Neural progenitor cell (in vitro differentiated cells): ENCODE measurements around the gene OPTC. TPM values are rescaled to one million over a fixed set of nuclear protein-coding genes. Genes with fewer than 3 reads are reported as not detected.

ENCODE experiments used
- DNase-seq: peaks from one replicate; pipeline ENCODE4 v3.0.0-alpha.2; 2016; ENCODE audit warnings: low spot score
- H2AFZ ChIP-seq: fragments of 200-600 bp; sonication (generic); replicated peaks from 2 replicates; pipeline ENCODE4 v1.6.1; 2016; ENCODE audit warnings: antibody characterized with exemption
- H3F3A ChIP-seq: fragments of 200-600 bp; sonication (generic); 2 replicates; pipeline ENCODE4 v1.6.1; 2016; ENCODE audit warnings: antibody characterized with exemption, low read depth
- H3K27ac ChIP-seq: fragments of 200-600 bp; sonication (generic); 2 replicates; pipeline ENCODE4 v1.5.1; 2016; ENCODE audit warnings: mild to moderate bottlenecking
- H3K27me3 ChIP-seq: fragments of 200-600 bp; sonication (generic); 2 replicates; pipeline ENCODE4 v1.6.1; 2016; ENCODE audit warnings: mild to moderate bottlenecking, moderate library complexity
- H3K36me3 ChIP-seq: fragments of 200-600 bp; sonication (generic); 2 replicates; pipeline ENCODE4 v1.5.1; 2016
- H3K4me1 ChIP-seq: fragments of 200-600 bp; sonication (generic); 2 replicates; pipeline ENCODE4 v1.6.1; 2016; ENCODE audit warnings: mixed run types
- H3K4me2 ChIP-seq: fragments of 200-600 bp; sonication (generic); 2 replicates; pipeline ENCODE4 v1.6.1; 2016
- H3K4me3 ChIP-seq: fragments of 200-600 bp; sonication (generic); 2 replicates; pipeline ENCODE4 v1.5.1; 2016
- H3K79me2 ChIP-seq: fragments of 200-600 bp; sonication (generic); 2 replicates; pipeline ENCODE4 v1.6.1; 2016; ENCODE audit warnings: low read depth
- H3K9ac ChIP-seq: fragments of 200-600 bp; sonication (generic); 2 replicates; pipeline ENCODE4 v1.6.1; 2016
- H3K9me3 ChIP-seq: fragments of 200-600 bp; sonication (generic); 2 replicates; pipeline ENCODE4 v1.5.1; 2016; ENCODE audit warnings: low read depth
- H4K20me1 ChIP-seq: fragments of 200-600 bp; sonication (generic); 2 replicates; pipeline ENCODE4 v1.6.1; 2016; ENCODE audit warnings: low read depth
- H3K27ac Mint-ChIP-seq: 3 replicates; pipeline ENCODE4 v1.8.0; 2021; ENCODE audit warnings: mixed read lengths
- H3K27me3 Mint-ChIP-seq: 2 replicates; pipeline ENCODE4 v1.8.0; 2022; ENCODE audit warnings: low read depth, mild to moderate bottlenecking, inconsistent platforms, moderate library complexity, mixed read lengths; ENCODE audit not compliant: insufficient read depth
- H3K36me3 Mint-ChIP-seq: 3 replicates; pipeline ENCODE4 v1.8.0; 2021; ENCODE audit warnings: mixed read lengths
- H3K4me1 Mint-ChIP-seq: 3 replicates; pipeline ENCODE4 v1.8.0; 2021; ENCODE audit warnings: mixed read lengths
- H3K4me3 Mint-ChIP-seq: 3 replicates; pipeline ENCODE4 v1.8.0; 2021; ENCODE audit warnings: mild to moderate bottlenecking, moderate library complexity, mixed read lengths
- H3K9me3 Mint-ChIP-seq: 3 replicates; pipeline ENCODE4 v1.8.0; 2020; ENCODE audit warnings: mixed read lengths
- EZH2 ChIP-seq: fragments of 200-600 bp; sonication (generic); IDR thresholded peaks from 2 replicates; pipeline ENCODE4 v1.6.1; 2017; ENCODE audit warnings: antibody characterized with exemption, mild to moderate bottlenecking, moderate library complexity
- EZH2phosphoT487 ChIP-seq: fragments of 200-600 bp; sonication (generic); IDR thresholded peaks from 2 replicates; pipeline ENCODE4 v1.6.1; 2017; ENCODE audit warnings: antibody characterized with exemption
- total RNA-seq: library from RNA; depleted of rRNA; stranded (reverse); fragments of >200 nt; gene quantifications from 2 replicates; pipeline ENCODE4 v1.2.3, GENCODE V29; 2015; ENCODE audit warnings: low replicate concordance
- TF ChIP-seq, protein P1 (sequence below): fragments of 200-600 bp; sonication (generic); IDR thresholded peaks from 2 replicates; pipeline ENCODE4 v1.5.1; 2017; ENCODE audit warnings: antibody characterized with exemption, mild to moderate bottlenecking

The OPTC gene
- total RNA-seq, 1 donor from 2014 or later = not detected

DNA sequence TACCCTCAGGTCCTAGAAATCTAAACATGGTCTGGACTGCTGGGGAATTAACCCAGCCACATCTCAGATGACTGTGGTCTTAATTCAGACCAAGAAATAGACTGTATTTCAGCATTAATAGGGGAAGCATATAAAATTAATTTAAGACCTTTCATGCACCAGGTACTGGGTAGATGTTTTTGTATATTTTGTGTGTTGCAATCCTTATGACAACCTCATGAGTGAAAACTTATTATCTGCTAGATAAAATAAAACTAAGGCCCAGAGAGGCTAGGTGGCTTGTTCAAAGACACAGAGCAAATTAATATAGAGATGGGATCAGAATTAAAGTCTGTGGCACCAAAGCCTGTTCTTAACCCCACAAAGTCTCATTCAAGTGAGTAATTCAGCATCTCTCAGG, 40.1 kb downstream of the OPTC start:
- no peak for DNase-seq
- H3K4me2 ChIP-seq = no peak overlapping the region
- no peaks in the 10 kb centered on the region for H3K9me3 Mint-ChIP-seq
- no peaks in the 10 kb centered on the region for H3K36me3 ChIP-seq
- no peak overlapping the region for H2AFZ ChIP-seq
- H3K9ac ChIP-seq = no peak overlapping the region
- no peak overlapping the region for H3K4me3 ChIP-seq
- no peaks in the 10 kb centered on the region for H3K4me1 ChIP-seq
- no peaks in the 10 kb centered on the region for H3K36me3 Mint-ChIP-seq
- H3K4me1 Mint-ChIP-seq = peaks cover 18% of the 10 kb centered on the region
- H3K27me3 Mint-ChIP-seq = peaks cover 9% of the 10 kb centered on the region
- TF ChIP-seq EZH2 = no peak
- TF ChIP-seq EZH2phosphoT487 = no peak
- TF ChIP-seq, protein P1, sequence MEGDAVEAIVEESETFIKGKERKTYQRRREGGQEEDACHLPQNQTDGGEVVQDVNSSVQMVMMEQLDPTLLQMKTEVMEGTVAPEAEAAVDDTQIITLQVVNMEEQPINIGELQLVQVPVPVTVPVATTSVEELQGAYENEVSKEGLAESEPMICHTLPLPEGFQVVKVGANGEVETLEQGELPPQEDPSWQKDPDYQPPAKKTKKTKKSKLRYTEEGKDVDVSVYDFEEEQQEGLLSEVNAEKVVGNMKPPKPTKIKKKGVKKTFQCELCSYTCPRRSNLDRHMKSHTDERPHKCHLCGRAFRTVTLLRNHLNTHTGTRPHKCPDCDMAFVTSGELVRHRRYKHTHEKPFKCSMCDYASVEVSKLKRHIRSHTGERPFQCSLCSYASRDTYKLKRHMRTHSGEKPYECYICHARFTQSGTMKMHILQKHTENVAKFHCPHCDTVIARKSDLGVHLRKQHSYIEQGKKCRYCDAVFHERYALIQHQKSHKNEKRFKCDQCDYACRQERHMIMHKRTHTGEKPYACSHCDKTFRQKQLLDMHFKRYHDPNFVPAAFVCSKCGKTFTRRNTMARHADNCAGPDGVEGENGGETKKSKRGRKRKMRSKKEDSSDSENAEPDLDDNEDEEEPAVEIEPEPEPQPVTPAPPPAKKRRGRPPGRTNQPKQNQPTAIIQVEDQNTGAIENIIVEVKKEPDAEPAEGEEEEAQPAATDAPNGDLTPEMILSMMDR = no peak
- H3K4me3 Mint-ChIP-seq = no peak overlapping the region
- no peaks in the 10 kb centered on the region for H3K9me3 ChIP-seq
- H3K79me2 ChIP-seq = no peaks in the 10 kb centered on the region
- H4K20me1 ChIP-seq = no peaks in the 10 kb centered on the region
- H3F3A ChIP-seq = peaks cover 3% of the 10 kb centered on the region
- no peak overlapping the region for H3K27ac ChIP-seq
- H3K27ac Mint-ChIP-seq = no peak overlapping the region
- no peaks in the 10 kb centered on the region for H3K27me3 ChIP-seq

DNA sequence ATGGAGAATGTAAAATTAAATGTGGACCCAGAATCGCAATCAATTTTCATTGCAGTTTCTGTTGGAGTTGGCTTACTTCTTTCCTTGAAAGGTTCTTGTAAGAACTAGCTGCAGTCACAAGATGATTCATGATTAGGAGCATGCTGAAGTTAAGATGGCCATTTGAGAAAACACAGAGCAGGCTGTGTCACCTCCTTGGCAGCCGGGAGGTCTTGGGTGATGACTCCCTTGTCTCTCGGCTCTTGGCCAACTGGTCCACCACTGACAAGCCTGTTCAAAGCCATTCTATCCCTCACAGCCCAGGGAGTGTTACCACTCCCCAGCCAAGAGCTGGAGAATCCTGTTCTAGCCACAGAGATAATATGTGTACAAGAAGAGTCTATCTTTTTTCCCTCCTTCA, 40.6 kb downstream of the OPTC start:
- H4K20me1 ChIP-seq = no peaks in the 10 kb centered on the region
- no peak overlapping the region for H3K9ac ChIP-seq
- H3K36me3 ChIP-seq = no peaks in the 10 kb centered on the region
- no peak overlapping the region for H3K27ac Mint-ChIP-seq
- no peaks in the 10 kb centered on the region for H3K27me3 ChIP-seq
- no peak overlapping the region for H3K4me3 Mint-ChIP-seq
- TF ChIP-seq EZH2 (no peak), EZH2phosphoT487 (no peak)
- TF ChIP-seq, protein P1 = no peak
- no peaks in the 10 kb centered on the region for H3K9me3 ChIP-seq
- DNase-seq = peak; percentile 1
- peaks cover 16% of the 10 kb centered on the region for H3K4me1 Mint-ChIP-seq
- no peaks in the 10 kb centered on the region for H3K79me2 ChIP-seq
- H3K4me2 ChIP-seq = no peak overlapping the region
- H3K27ac ChIP-seq = no peak overlapping the region
- H3K4me3 ChIP-seq = no peak overlapping the region
- no peaks in the 10 kb centered on the region for H3K36me3 Mint-ChIP-seq
- H2AFZ ChIP-seq = no peak overlapping the region
- peaks cover 6% of the 10 kb centered on the region for H3K27me3 Mint-ChIP-seq
- H3K9me3 Mint-ChIP-seq = no peaks in the 10 kb centered on the region
- H3F3A ChIP-seq = peaks cover 3% of the 10 kb centered on the region
- no peaks in the 10 kb centered on the region for H3K4me1 ChIP-seq

DNA sequence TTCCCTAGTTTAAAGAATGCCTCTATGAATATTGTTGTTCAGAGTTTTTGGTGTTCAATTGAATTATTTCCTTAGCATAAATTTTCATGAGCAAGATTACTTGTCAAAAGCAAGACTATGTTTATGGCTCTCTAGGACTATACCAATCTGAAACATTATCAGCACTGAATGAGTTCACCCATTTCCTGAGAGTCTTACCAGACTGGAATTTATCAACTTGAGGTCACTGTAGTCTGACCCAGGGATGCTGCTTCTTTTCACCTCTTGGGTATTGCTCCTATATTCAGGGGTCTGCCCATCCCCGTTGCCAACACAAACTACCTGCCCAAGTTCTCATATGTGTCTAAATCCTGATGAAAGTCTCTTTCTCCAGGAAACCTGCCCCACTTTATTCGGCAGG, 42.6 kb downstream of the OPTC start:
- no peaks in the 10 kb centered on the region for H3K36me3 ChIP-seq
- H3K4me2 ChIP-seq = no peak overlapping the region
- no peaks in the 10 kb centered on the region for H3K9me3 ChIP-seq
- no peak overlapping the region for H3K9ac ChIP-seq
- H3K4me3 ChIP-seq = no peak overlapping the region
- Mint-ChIP-seq H3K9me3 (no peaks in the 10 kb centered on the region), H3K27me3 (peaks cover 5% of the 10 kb centered on the region), H3K4me1 (peaks cover 14% of the 10 kb centered on the region), H3K27ac (no peak overlapping the region), H3K36me3 (no peaks in the 10 kb centered on the region), H3K4me3 (no peak overlapping the region)
- H3K4me1 ChIP-seq = no peaks in the 10 kb centered on the region
- TF ChIP-seq, protein P1 = no peak
- no peak for TF ChIP-seq EZH2
- TF ChIP-seq EZH2phosphoT487 = no peak
- H3K27ac ChIP-seq = no peak overlapping the region
- H4K20me1 ChIP-seq = no peaks in the 10 kb centered on the region
- no peak for DNase-seq
- H3K27me3 ChIP-seq = no peaks in the 10 kb centered on the region
- no peak overlapping the region for H2AFZ ChIP-seq
- H3F3A ChIP-seq = no peaks in the 10 kb centered on the region
- H3K79me2 ChIP-seq = no peaks in the 10 kb centered on the region
